Mammary epithelial cell (primary cell): ENCODE measurements around the gene SHISA3.

Experiments
- EZH2 ChIP-seq: IDR thresholded peaks from 2 replicates; pipeline ENCODE4 v1.6.1; 2012; ENCODE audit warnings: low read length, inconsistent platforms, borderline replicate concordance
- TF ChIP-seq, protein P1 (sequence below), 2 donors: IDR thresholded peaks in 1 of 2; conservative IDR thresholded peaks in 1 of 2; 2 replicates each; pipeline ENCODE4 v1.5.1; 2011 to 2012; ENCODE audit warnings: inconsistent platforms in 2 of 2, low read length in 2 of 2, mild to moderate bottlenecking in 2 of 2, control low read depth in 1 of 2, low read depth in 1 of 2; ENCODE audit not compliant: insufficient read depth in 1 of 2; ENCODE audit errors: extremely low read depth in 1 of 2

DNA sequence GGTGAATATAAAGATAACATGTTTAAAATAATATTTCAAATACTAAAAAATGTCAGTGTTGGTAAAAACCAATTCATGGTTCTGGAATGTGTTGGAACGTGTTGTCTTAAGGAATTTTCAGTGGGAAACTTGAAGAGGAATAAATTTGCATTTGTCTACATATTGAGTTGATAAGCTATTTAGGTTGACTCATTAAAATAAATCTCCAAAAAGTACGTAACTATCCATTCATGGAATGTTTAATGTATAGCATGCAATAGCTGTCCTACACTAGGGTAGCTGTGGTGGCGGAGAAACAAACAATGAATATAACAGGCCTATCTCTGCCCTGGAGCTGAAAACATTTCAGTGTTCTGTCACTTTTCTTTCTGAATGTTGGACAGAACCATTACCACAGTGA, 20.3 kb downstream of the SHISA3 start:
- TF ChIP-seq, protein P1, sequence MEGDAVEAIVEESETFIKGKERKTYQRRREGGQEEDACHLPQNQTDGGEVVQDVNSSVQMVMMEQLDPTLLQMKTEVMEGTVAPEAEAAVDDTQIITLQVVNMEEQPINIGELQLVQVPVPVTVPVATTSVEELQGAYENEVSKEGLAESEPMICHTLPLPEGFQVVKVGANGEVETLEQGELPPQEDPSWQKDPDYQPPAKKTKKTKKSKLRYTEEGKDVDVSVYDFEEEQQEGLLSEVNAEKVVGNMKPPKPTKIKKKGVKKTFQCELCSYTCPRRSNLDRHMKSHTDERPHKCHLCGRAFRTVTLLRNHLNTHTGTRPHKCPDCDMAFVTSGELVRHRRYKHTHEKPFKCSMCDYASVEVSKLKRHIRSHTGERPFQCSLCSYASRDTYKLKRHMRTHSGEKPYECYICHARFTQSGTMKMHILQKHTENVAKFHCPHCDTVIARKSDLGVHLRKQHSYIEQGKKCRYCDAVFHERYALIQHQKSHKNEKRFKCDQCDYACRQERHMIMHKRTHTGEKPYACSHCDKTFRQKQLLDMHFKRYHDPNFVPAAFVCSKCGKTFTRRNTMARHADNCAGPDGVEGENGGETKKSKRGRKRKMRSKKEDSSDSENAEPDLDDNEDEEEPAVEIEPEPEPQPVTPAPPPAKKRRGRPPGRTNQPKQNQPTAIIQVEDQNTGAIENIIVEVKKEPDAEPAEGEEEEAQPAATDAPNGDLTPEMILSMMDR (conservative IDR thresholded peaks at IDR 0.05 in 1 of 2, IDR thresholded peaks at IDR 0.05 in 1 of 2; ENCODE audit: extremely low read depth in 1 of 2, insufficient read depth in 1 of 2, low read depth in 1 of 2, low read length in 2 of 2), result no peak
- TF ChIP-seq EZH2, result no peak
